Ishikawa (cell line): Measurements from ENCODE around the gene RPL13.

Experiments used
- CEBPB ChIP-seq: IDR thresholded peaks from 2 replicates; pipeline ENCODE4 v1.6.1; 2012
- CREB1 ChIP-seq: IDR thresholded peaks from 2 replicates; pipeline ENCODE4 v1.6.1; 2012; ENCODE audit warnings: low read depth
- EGR1 ChIP-seq: IDR thresholded peaks from 2 replicates; pipeline ENCODE4 v1.6.1; 2012
- EP300 ChIP-seq: IDR thresholded peaks from 2 replicates; pipeline ENCODE4 v1.6.1; 2012; ENCODE audit warnings: borderline replicate concordance
- FOXM1 ChIP-seq: IDR thresholded peaks from 2 replicates; pipeline ENCODE4 v1.6.1; 2012; ENCODE audit warnings: low read depth, borderline replicate concordance
- NFIC ChIP-seq: IDR thresholded peaks from 2 replicates; pipeline ENCODE4 v1.6.1; 2012
- RAD21 ChIP-seq: IDR thresholded peaks from 2 replicates; pipeline ENCODE4 v1.6.1; 2012; ENCODE audit warnings: low read depth
- REST ChIP-seq: IDR thresholded peaks from 2 replicates; pipeline ENCODE4 v1.6.1; 2012; ENCODE audit warnings: low read depth, mild to moderate bottlenecking
- TAF1 ChIP-seq: IDR thresholded peaks from 2 replicates; pipeline ENCODE4 v1.6.1; 2012; ENCODE audit warnings: low read depth, mild to moderate bottlenecking
- TCF12 ChIP-seq: IDR thresholded peaks from 2 replicates; pipeline ENCODE4 v1.6.1; 2012; ENCODE audit warnings: low read depth
- TEAD4 ChIP-seq: IDR thresholded peaks from 2 replicates; pipeline ENCODE4 v1.6.1; 2012
- USF1 ChIP-seq: IDR thresholded peaks from 2 replicates; pipeline ENCODE4 v1.6.1; 2012
- YY1 ChIP-seq: IDR thresholded peaks from 2 replicates; pipeline ENCODE4 v1.6.1; 2012; ENCODE audit warnings: low read depth
- ZBTB7A ChIP-seq: IDR thresholded peaks from 2 replicates; pipeline ENCODE4 v1.6.1; 2012; ENCODE audit warnings: low read depth
- TF ChIP-seq, protein P1 (sequence below): IDR thresholded peaks from 2 replicates; pipeline ENCODE4 v1.6.1; 2012

RPL13 gene

GRCh38 chr16:89599451-89599858 is 39.0 kb downstream of the RPL13 start:
- TF ChIP-seq YY1 (no peak), RAD21 (peak; percentile 63), ZBTB7A (peak; percentile 57; the same call in 1 of the 2 replicates), CEBPB (no peak)

DNA sequence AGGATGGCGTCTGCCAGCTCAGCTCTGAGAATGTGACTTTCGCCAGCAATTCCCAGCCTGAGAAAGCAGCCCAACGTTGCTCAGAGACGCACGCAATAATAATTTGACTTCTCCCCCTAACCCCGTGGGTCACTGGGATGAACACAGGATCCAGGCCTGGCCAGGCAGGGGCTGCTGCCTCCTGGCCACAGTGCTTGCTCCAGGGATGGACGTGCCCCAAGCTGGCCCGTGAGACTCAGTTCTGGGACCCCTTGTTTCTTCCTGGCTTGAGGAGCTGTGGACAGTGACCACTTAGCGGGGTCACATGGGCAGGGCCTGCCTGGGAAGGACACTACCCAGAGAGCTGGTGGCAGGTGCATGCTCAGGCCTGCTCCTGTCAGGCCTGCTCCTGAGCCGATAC is 39.4 kb downstream of the RPL13 start:
- TF ChIP-seq ZBTB7A (no peak), RAD21 (no peak), YY1 (no peak), CEBPB (no peak), USF1 (0 out of 2 replicates have a peak, but pooled peaks have one; percentile 24)
- TF ChIP-seq, protein P1, sequence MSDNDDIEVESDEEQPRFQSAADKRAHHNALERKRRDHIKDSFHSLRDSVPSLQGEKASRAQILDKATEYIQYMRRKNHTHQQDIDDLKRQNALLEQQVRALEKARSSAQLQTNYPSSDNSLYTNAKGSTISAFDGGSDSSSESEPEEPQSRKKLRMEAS = 0 out of 2 replicates have a peak, but pooled peaks have one; percentile 3

DNA sequence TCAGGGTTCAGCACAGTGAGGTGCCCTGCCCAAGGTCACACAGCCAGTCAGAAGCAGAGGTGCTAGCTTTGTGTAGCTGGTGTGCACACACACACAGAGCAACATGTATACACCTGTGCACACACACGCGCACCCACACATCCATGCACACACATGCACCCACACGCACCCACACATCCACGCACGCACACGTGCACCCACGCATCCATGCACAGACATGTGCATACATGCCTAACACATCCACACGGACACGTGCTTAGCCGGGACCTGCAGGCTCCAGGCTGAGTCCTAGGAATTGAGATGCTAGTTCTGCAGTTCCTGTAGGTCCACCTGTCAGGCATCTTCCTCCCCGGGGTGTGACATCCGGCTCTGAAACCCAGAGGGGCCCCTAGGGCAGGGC is 39.9 kb downstream of the RPL13 start:
- TF ChIP-seq YY1 = no peak
- TF ChIP-seq EP300 = no peak
- no peak for TF ChIP-seq REST
- no peak for TF ChIP-seq EGR1
- TF ChIP-seq USF1 = no peak
- no peak for TF ChIP-seq FOXM1
- TF ChIP-seq TCF12 = no peak
- no peak for TF ChIP-seq RAD21
- TF ChIP-seq CEBPB = no peak
- TF ChIP-seq NFIC = no peak
- no peak for TF ChIP-seq ZBTB7A
- no peak for TF ChIP-seq CREB1
- no peak for TF ChIP-seq TEAD4
- no peak for TF ChIP-seq TAF1
- TF ChIP-seq, protein P1 = no peak

- TF ChIP-seq, protein P1 = no peak
- TF ChIP-seq TEAD4 (no peak), REST (no peak), EP300 (no peak), RAD21 (no peak), USF1 (no peak), ZBTB7A (no peak), CREB1 (no peak), CEBPB (no peak), TAF1 (no peak), TCF12 (no peak)
Measured at GRCh38 chr16:89600956-89601355, 40.5 kb downstream of the RPL13 start.

GRCh38 chr16:89601906-89602272 is 41.4 kb downstream of the RPL13 start:
- no peak for TF ChIP-seq TCF12
- TF ChIP-seq RAD21 = no peak
- no peak for TF ChIP-seq EGR1
- no peak for TF ChIP-seq REST
- no peak for TF ChIP-seq TEAD4
- TF ChIP-seq USF1 = no peak
- TF ChIP-seq CREB1 = no peak
- no peak for TF ChIP-seq EP300
- TF ChIP-seq ZBTB7A = no peak
- no peak for TF ChIP-seq FOXM1
- TF ChIP-seq TAF1 = no peak
- TF ChIP-seq CEBPB = no peak
- no peak for TF ChIP-seq NFIC
- no peak for TF ChIP-seq YY1
- TF ChIP-seq, protein P1 = no peak
